RKO (cell line): ENCODE results near the gene ZNF436.

Source experiments
- DNase-seq: peaks from one replicate; pipeline ENCODE4 v3.0.0-alpha.2; 2016; ENCODE audit warnings: low spot score

The ZNF436 gene

DNA sequence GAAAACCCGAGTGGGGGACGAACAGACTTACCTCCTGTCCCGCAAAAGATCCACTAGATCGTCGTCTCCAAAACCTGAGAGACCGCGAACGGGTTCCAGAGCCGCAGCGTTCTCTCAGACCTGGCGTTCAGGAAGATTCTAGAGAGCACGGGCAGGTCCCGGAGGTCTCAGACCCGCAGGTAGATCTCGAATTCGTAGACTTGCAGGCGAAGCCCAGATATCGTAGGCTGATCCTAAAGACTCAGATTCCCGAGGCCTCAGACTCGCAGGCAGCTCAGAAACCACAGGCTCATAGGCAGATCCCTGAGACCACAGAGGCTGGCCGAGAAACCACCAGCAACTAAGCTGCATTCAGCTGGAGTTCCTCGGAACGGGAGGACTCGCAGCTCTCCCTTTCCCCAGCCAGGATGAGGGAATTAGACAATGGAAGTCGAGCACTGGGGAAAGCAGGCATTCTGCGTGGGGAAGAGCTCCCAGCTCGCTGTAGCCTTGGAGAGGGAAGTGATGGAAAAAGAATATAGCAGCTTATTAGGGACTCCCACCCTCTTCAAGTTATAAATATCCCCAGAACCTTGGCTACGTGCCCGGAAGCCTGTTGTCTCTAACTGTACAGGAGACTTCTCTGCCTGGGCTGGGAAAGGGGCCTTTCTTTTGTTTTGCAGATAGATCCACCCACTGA, at the start of gene ZNF436:
TSS of gene ZNF436 (minus strand) at position 502 of the 679 bp plus-strand sequence. CDS start 1,831 bp downstream, outside the sequence.
- DNase-seq: peak; percentile 60

DNA sequence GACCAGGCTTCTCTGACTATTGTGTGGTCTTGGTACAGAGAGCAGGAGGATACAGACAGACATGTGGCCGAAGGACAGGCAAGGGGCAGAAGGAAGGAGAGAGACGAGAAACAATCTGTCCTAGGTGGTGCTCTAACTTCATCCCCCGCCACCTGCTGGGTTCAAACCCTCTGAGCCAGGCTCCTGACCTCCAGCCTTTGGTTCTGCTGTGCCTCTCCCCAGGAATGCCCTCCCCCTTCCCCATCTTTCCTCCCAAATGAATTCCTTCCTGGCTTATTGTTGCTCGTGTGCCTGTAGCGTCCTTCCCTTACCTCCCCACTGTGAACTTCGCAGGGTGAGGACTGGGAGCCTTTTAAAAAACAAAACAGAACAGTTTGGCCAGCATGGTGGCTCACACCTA, 49.5 kb upstream of the ZNF436 start:
- no peak for DNase-seq

DNA sequence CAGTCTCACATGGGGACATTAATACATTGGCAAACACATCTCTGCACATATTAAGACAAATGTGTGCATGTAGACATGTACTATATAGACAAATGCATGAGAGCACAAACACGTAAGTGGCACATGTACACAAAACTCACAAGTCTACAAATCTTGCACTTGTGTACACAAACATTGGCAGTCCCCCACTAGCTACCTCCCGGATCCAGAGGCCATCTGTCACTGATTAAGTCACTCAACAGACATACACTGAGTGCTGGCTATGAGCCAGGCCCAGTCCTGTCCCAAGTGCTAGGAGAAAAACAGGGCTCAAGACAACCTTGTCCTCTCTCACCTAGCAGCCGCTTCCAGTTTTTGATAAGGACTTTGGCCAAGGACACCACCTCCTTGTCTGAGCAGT, 47.9 kb upstream of the ZNF436 start:
- no peak for DNase-seq

- DNase-seq: no peak
Observed at GRCh38 chr1:23416964-23417363, 47.3 kb upstream of the ZNF436 start.

GRCh38 chr1:23408797-23409290, 39.2 kb upstream of the ZNF436 start:
- no peak for DNase-seq

DNA sequence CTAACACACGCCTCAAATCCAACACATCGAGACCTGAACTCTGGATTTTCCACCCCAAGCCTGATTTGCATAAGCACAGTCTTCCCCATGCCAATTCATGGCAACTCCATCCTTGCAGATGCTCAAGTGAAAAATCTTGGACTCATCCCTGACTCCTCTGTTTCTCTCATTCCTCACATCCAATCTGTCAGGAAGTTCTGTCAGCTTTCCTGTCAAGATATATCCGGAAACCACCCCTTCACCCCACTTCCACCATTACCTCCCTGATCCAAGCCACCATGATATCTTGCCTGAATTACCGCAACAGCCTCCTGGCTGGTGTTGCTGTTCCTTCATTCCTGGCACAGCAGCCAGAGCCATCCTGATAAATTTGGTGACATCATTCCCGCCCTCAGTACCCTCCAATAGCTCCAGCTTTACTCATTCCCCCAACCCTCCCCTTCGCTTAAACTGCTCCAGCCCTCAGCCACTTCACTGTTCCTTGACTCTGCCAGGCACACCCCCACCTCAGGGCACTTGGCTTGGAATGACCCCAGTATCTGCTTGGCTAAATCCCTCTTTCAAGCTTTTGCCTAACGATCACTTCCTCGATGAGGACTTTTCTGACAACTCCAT, 37.5 kb upstream of the ZNF436 start:
- no peak for DNase-seq

- no peak for DNase-seq
Observed at GRCh38 chr1:23405946-23406345, 36.3 kb upstream of the ZNF436 start.

DNA sequence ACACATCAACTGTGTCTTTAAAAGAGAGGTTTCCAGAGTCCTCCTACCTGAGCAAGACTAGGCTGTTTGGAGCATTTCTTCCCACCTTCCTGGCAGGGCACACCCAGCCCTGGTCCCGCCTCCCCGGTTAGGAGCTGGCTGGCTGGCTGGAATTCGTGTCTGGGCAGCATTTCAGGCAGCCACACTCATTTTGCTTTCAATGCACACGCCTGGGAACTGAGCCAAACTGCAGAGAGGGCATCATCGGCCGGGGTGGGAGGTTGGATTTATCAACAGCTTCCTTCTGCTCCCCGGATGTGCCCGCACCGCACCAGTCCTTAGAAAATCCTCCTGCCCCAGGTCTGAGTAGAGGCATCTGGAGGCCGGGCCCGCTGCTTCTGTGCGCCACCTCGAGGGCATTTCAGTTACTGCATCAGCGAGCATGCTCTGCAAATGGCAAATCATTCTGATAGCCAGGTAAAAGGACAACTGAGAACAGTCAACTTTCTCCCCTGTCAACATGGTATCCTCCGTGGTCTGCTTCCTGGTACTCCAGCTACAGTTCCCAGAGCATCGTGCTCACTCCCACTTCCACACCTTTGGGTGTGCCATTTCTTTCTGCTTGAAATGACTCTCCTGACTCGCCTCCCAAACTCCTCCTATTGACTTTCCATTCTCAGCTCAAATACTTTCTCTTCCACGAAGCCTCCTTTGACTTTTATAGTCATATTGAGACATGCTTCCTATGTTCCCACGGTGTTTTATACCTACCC, 34.3 kb upstream of the ZNF436 start:
- peak; percentile 86 for DNase-seq

GRCh38 chr1:23403355-23403734, 33.7 kb upstream of the ZNF436 start:
- DNase-seq: no peak

- peak; percentile 62 for DNase-seq
Observed at GRCh38 chr1:23403038-23403336, 33.4 kb upstream of the ZNF436 start.

- DNase-seq: no peak
Observed at GRCh38 chr1:23402286-23403037, 32.8 kb upstream of the ZNF436 start.

GRCh38 chr1:23401313-23401712, 31.7 kb upstream of the ZNF436 start:
- DNase-seq: no peak

GRCh38 chr1:23400324-23401114, 30.9 kb upstream of the ZNF436 start:
- no peak for DNase-seq

GRCh38 chr1:23399229-23399628, 29.6 kb upstream of the ZNF436 start:
- no peak for DNase-seq

DNA sequence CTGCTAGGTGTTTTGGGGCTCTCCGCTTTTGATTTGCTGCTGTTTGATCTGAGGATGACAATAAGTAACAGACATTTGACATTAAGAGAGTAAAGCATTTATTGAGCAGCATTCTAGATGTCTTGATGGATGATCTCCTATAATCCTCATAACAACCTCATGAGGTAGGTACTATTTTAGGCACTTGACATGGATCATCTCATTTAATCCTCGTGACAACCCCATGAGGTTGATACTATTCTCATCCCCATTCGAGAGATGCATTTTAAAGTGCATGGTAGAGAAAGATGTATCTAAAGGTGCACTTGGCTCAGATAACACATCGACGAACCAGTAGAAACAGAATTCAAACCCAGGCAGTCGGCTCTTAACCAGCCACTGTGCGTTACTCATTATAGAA, 28.3 kb upstream of the ZNF436 start:
- no peak for DNase-seq

DNA sequence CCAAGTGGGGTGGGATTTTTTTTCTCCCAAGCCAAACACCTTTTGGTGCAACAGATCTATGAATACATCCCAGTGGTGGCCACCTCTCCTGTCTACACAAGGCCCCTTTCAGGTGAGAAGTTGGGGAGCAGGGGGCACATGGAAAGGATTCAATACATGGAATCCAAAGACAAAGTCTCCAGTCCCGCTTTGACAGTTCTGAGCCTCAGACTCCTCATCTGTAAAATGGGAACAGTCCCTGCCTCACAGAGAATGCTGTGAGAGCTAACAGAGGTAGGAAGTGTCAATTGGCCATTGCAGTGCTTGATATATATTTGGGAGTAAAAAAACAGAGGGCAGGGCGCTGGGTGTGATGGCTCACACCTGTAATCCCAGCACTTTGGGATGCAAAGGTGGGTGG, 26.7 kb upstream of the ZNF436 start:
- no peak for DNase-seq

- no peak for DNase-seq
Observed at GRCh38 chr1:23395849-23396248, 26.2 kb upstream of the ZNF436 start.

DNA sequence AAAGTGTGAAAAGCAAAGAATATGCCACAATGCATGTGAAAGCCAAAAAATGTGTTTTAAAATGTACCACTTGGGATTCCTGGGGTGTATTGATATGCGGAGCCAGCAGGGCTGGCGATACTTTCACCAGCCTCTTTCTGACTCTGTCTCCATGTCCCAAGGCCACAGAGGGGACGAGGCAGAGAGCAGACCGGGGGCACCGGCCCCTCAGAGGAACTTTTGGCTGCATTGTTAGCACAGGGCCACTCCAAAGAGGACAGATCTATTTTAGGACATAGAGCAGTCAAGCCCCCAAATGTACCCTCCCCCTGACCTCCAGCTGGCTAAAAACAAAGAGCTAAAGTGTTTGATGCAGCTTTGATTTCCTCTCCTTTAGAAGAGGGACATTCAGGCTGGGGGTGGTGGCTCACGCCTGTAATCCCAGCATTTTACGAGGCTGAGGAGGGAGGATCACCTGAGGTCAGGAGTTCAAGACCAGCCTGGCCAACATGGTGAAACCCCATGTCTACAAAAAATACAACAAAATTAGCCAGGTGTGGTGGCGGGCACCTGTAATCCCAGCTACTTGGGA, 25.6 kb upstream of the ZNF436 start:
- no peak for DNase-seq

- DNase-seq: no peak
Observed at GRCh38 chr1:23394684-23395083, 25.0 kb upstream of the ZNF436 start.

- DNase-seq: no peak
Observed at GRCh38 chr1:23394181-23394580, 24.5 kb upstream of the ZNF436 start.

GRCh38 chr1:23393706-23394105, 24.1 kb upstream of the ZNF436 start:
- DNase-seq: no peak
